ENCODE measurements around the gene ASPN.
"Not testable (repeated sequence)": the region's sequence is repeated elsewhere in the genome, so short reads cannot be mapped to it uniquely, and the experiment has no call there.

ASPN gene

DNA sequence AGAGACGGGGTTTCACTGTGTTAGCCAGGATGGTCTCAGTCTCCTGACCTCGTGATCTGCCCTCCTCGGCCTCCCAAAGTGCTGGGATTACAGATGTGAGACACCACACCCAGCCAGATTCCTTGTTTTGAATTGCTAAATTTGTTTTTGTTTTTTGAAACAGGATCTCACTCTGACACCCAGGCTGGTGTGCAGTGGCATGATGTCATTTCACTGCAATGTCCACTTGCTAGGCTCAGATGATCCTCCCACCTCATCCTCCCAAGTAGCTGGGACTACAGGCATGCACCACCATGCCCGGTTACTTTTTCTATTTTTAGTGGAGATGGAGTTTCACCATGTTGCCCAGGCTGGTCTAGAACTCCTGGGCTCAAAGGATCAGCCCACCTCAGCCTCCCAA is 71.1 kb downstream of the ASPN start:
- DNase-seq (ENCODE audit: low read depth): not testable (repeated sequence)

- DNase-seq (ENCODE audit: low read depth): no peak
These were observed 73.4 kb downstream of the ASPN start for GRCh38 chr9:92408747-92409478.

DNA sequence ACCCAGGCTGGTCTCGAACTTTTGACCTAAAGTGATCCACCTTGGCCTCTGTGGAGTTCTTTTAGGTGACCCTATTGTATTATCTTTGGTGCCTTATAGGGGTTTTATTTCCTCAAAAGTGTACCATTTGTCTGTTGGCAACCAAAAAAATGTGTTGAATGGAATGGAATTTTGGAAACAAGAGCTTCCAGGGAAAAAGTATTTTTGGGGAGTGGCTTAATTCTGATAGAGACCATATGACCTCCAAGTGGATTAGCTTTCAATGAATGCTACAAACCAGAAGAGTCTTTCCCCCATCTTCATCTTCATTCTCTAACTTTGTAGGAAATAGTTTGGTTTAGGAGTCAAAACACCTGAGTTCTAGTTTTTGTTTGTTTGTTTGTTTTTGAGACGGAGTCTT is 74.5 kb downstream of the ASPN start:
- no peak for DNase-seq (ENCODE audit: low read depth)

GRCh38 chr9:92406477-92406876 is 75.8 kb downstream of the ASPN start:
- no peak for DNase-seq (ENCODE audit: low read depth)

All from stimulated activated CD8-positive, alpha-beta memory T cell treated with anti-CD3 and anti-CD28 coated beads, Interleukin-4, amount 100 ng/mL, for 24 hours (primary cell).